ENCODE data around the gene PC.
"Not testable (repeated sequence)": the region's sequence is repeated elsewhere in the genome, so short reads cannot be mapped to it uniquely, and the experiment has no call there.

Gene PC

GRCh38 chr11:66978717-66979116 is 20.5 kb upstream of the PC start:
- DNase-seq (ENCODE audit: low read depth) = no peak

- DNase-seq (ENCODE audit: low read depth) = no peak
Measured at GRCh38 chr11:66978229-66978628, 20.0 kb upstream of the PC start.

GRCh38 chr11:66976925-66977324 is 18.7 kb upstream of the PC start:
- DNase-seq (ENCODE audit: low read depth) = no peak

DNA sequence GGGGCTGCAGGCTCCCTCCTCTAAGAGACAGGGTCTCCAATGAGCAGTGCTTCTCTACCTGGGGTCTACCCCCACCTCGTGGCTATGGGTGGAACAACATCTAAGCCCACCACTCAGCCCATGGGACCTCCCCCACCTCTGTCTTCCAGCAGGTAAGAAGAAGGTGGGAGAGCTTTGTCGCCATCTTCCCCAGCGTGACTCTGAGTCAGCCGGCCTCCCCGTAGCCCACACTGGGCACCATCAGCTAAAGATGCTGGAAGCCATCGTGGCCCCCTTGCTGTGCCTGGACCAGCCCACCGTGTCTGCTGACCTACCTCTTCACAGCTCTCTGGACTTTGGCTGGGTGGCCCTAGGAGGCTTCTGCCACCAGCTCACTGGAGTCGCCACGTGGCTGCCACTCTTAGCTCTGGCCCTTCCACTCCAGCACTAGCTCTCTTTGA is 17.9 kb upstream of the PC start:
- no peak for DNase-seq (ENCODE audit: low read depth)

GRCh38 chr11:66975405-66976027 is 17.3 kb upstream of the PC start:
- DNase-seq (ENCODE audit: low read depth) = no peak

- no peak for DNase-seq (ENCODE audit: low read depth)
Measured at GRCh38 chr11:66974724-66975404, 16.7 kb upstream of the PC start, which contains the start of gene C11orf86. C11orf86 (plus strand) TSS chr11:66975304; CDS start chr11:66975363, 59 bp downstream.

DNA sequence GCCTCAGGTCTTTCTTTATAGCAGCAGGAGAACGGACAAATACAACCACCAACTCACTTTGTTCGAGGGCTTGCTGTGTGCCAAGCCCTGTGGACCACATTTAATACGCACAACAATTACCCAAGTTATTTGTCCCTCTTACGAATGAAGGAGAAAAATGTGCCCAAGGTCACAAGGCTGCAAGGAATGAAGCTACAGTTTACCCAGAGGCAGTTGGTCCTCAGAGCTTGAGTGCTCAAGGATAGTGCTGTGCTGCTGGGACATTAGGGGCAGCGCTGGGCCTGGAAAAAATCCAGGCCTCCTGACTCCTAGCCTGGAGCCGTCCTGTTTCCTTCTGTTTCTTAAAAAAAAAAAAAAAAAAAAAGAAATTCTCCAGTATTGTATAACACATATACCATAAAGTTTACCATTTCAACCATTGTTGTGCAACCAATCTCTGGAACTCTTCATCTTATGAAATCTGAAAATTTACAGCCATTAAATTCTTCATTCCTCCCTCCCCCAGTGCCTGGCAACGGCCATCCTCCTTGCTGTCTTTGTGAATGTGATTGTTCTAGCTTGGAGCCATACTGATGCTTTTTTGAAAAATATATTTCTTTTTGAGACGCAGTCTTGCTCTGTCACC is 15.9 kb upstream of the PC start:
- no peak for DNase-seq (ENCODE audit: low read depth)

DNA sequence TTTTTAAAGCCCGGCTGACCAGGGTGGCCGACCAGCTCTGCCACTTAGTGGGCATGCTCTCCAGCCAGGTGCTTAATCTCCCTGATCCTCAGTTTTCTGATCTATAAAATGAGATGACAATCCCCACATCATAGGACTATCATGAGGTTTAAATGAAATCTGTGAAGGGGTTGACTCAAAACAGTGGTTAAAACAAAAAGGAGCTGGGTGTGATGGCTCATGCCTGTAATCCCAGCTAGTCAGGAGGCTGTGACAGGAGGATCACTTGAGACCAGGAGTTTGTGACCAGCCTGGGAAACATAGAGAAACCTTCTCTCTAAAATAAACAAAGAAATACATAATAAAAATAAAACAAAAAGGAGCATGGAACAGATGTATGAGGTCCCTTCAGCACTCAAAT is 13.3 kb upstream of the PC start:
- no peak for DNase-seq (ENCODE audit: low read depth)

DNA sequence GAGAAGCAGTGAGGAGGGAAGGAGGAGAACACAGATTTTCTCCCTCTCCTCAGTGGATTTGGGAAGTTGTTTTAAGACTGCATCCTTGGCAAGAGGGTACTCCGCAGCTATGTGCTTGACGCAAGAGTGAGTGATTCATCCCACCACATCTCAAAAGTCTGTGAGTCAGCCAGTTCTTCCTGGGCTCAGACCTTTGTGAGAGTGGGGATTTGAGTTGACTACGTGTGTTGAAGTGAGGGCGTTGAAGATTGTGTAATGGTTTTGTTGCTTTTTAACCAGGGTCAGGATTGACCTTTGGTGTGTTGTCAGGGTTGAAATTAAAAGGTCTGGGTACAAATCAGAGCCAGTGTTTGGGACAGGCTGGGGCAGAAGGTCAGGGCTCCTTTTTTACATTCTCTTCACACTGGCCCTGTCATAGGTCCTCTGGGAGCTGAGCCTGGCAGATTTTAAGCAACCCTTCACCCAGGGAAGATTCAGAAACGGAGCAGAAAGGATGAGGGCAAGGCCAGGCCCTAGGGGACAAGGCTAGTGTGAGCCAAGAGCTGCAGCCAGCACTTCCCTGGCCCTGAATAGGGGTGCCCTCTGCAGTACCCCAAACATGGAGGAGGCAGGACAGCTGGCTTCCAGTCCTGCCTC is 12.7 kb upstream of the PC start:
- DNase-seq (ENCODE audit: low read depth) = no peak

- DNase-seq (ENCODE audit: low read depth) = no peak
Measured at GRCh38 chr11:66970371-66970806, 12.2 kb upstream of the PC start.

- DNase-seq (ENCODE audit: low read depth) = no peak
Measured at GRCh38 chr11:66969584-66970225, 11.5 kb upstream of the PC start.

DNA sequence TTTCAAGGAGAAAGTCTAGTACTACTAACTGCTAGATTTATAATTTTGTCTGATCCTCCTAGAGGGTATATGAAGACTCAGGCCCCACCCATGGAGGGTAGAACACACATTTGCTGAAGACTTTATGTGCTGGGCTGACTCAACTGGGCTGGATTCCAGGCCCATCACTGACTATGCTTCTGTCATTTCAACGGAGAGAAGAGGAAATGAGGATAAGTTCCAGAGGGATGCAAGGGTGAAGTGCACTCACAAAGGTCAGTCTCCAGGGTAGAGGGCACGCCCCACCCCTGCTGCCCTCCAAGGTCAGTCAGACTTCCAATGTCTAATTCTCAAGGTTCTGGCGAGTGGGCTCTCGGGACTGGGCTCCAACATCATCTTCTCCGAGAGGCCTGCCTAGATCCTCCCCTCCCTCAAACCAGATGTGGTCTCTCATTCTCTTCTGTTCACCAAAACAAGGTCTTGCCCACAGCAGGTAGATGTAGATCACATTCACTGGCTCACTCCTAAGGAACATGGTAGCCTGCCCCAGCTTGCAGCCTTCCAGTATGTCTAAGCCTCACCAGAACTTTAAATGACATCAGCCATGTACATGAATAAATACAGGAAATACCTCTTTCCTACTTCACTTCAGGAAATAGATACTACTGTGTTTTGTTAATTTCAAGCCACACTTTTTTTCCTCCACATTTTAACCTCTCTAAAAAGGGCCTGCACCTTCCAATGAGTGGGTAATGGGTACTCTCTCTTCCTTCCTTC is 9.7 kb upstream of the PC start:
- no peak for DNase-seq (ENCODE audit: low read depth)

DNA sequence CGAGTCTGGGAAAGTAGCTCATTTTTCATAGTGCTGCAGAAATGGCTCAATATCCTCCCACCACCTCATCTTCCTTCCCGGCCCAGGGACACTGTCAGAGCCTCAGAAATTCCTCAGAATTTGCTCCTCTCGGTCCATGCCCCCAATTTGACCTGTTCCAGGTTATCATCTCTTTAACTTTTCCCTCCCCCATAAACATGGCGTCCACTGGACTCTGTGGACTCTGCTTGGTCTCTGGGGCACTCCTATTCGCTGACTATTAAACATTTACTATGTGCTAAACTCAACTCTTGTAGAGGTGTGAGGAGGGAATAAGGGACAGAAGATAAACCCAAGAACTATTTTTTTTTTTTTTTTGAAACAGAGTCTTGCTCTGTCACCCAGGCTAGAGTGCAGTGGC is 8.2 kb upstream of the PC start:
- no peak for DNase-seq (ENCODE audit: low read depth)

- DNase-seq (ENCODE audit: low read depth) = no peak
Measured at GRCh38 chr11:66964495-66964894, 6.3 kb upstream of the PC start.

GRCh38 chr11:66962801-66963200 is 4.6 kb upstream of the PC start:
- DNase-seq (ENCODE audit: low read depth) = no peak

- no peak for DNase-seq (ENCODE audit: low read depth)
Measured at GRCh38 chr11:66962247-66962646, 4.1 kb upstream of the PC start.

DNA sequence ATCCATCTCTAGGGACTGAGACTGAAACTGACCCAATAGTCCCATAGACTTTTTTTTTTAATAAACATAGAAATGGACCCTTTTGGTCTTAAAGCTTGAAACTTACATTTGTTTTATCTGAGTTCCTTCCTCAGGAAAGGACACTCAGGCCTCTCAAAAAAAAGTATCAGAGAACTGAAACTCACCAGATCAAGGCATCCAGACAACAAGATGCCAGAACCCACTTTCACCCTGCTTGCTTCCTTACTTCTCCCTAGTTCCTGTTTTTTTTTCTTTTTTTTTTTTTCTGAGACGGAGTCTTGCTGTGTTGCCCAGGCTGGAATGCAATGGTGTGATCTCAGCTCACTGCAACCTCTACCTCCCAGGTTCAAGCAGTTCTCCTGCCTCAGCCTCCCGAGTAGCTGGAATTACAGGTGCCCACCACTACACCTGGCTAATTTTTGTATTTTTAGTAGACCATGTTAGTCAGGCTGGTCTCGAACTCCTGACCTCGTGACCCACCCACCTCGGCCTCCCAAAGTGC is 3.6 kb upstream of the PC start:
- DNase-seq (ENCODE audit: low read depth) = not testable (repeated sequence)

DNA sequence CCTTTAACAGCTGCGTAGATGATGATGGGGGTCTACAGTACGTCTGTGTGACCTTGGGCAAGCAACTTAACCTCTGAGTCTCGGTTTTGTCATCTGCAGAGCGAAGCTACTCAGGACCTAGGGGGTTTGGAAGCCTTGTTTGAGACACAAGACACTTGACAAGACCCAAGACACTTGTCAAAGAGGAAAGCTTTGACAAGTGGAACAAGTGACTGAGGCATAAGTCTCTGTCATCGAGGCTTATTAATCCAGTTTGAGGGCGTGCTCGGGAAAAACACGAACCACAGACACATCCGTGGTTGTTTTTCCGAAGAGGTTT is 732 bp upstream of the PC start:
- no peak for DNase-seq (ENCODE audit: low read depth)

- no peak for DNase-seq (ENCODE audit: low read depth)
Measured at GRCh38 chr11:66957971-66958231, 282 bp downstream of the PC start.

- no peak for DNase-seq (ENCODE audit: low read depth)
Measured at GRCh38 chr11:66956689-66957290, 1.4 kb downstream of the PC start.

DNA sequence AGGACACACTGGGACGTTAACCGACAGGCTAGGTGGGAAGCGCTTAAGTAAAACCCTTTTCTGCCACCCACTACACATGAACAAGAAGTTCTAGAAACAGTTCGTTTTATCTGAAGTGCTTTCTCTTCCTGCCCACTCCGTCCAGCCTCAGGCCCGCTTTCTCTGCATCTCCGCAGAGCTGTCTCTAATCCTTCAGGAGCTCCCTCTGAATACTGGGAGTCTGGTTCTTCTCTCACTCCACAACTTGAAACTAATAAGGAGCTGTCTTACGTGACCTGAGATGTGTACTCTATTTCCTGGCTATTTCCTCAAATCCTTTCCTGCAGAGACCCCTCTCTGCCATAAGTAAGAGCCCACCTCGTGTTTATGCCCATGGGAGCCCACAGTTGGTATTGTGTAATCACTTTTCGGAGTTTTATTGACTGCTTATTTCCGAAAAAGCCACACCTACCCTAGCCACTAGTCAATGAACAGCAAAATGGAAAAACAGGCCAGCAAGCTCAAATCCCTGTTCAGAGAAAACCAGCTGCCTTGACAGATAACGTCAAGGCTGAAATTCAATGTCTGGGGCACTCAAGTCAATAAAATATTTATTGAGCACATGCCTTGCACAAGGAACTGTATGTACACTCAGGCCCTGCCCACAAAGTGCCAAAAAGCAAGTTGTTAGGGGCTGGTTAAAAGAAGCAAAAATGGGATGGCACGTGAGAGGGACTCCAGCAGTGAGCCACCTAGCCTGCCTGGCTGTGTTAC is 4.9 kb downstream of the PC start:
- no peak for DNase-seq (ENCODE audit: low read depth)
